H1 (cell line): ENCODE results near the gene MYL5. TPM values are rescaled to one million over a fixed set of nuclear protein-coding genes. Genes with fewer than 3 reads are reported as not detected.

Experiments
- CTCF ChIA-PET: fragments of 300-600 bp; sonication (Branson Sonifier 250); formaldehyde crosslinking; loops from one replicate; lab custom pipeline; 2021; ENCODE audit not compliant: partially characterized antibody; lab: Charles Lee
- POLR2A ChIA-PET: fragments of 300-600 bp; sonication (Branson Sonifier 250); formaldehyde crosslinking; loops from one replicate; lab custom pipeline; 2021; ENCODE audit warnings: inconsistent platforms; ENCODE audit not compliant: partially characterized antibody; lab: Charles Lee
- DNase-seq, 2 experiments: peaks; one replicate each; pipeline versions ENCODE4 v3.0.0 to v3.0.0-alpha.2; 2010 to 2022; ENCODE audit warnings: low spot score in 2 of 2, low read depth in 1 of 2, mixed read lengths in 1 of 2
- FAIRE-seq: peaks from 2 replicates; lab custom pipeline; 2011; peaks lifted over from hg19 to GRCh38; lab: Jason Lieb, UNC
- H2AFZ ChIP-seq: 2 replicates; pipeline ENCODE4 v1.8.1; 2012; ENCODE audit warnings: low read length, inconsistent platforms
- H2AK5ac ChIP-seq: 2 replicates; pipeline ENCODE4 v1.6.1; 2013; ENCODE audit warnings: low read depth, low read length
- H2BK120ac ChIP-seq: replicated peaks from 2 replicates; pipeline ENCODE3; 2013; ENCODE audit warnings: low read depth, low read length, inconsistent platforms
- H2BK12ac ChIP-seq: 2 replicates; pipeline ENCODE4 v1.6.1; 2013; ENCODE audit warnings: low read depth, low read length
- H2BK15ac ChIP-seq: 2 replicates; pipeline ENCODE4 v1.6.1; 2013; ENCODE audit warnings: low read length
- H2BK20ac ChIP-seq: 2 replicates; pipeline ENCODE4 v1.6.1; 2013; ENCODE audit warnings: low read length
- H2BK5ac ChIP-seq: 2 replicates; pipeline ENCODE4 v1.6.1; 2013; ENCODE audit warnings: low read depth, low read length
- H3K14ac ChIP-seq: 2 replicates; pipeline ENCODE4 v1.6.1; 2013; ENCODE audit warnings: inconsistent platforms; ENCODE audit not compliant: insufficient read length
- H3K18ac ChIP-seq: 2 replicates; pipeline ENCODE4 v1.6.1; 2013; ENCODE audit warnings: low read length; ENCODE audit errors: extremely low read depth
- H3K23ac ChIP-seq: 2 replicates; pipeline ENCODE4 v1.6.1; 2013; ENCODE audit warnings: inconsistent platforms; ENCODE audit not compliant: insufficient read length
- H3K23me2 ChIP-seq: 2 replicates; pipeline ENCODE4 v1.6.1; 2013; ENCODE audit warnings: low read depth, low read length
- H3K27ac ChIP-seq: 2 replicates; pipeline ENCODE4 v1.6.1; 2011; ENCODE audit warnings: low read depth, low read length, inconsistent platforms
- H3K27me3 ChIP-seq, 4 experiments: replicated peaks in 1 of 4; 1 replicate in 1 of 4; 2 replicates in 3 of 4; pipeline versions ENCODE4 v1.6.1 to v1.8.1; 2011 to 2013; ENCODE audit warnings: low read length in 3 of 4, mild to moderate bottlenecking in 3 of 4, inconsistent platforms in 2 of 4, mixed read lengths in 2 of 4, moderate library complexity in 1 of 4; ENCODE audit not compliant: control insufficient read depth in 3 of 4, insufficient read depth in 3 of 4; ENCODE audit errors: extremely low read depth in 1 of 4
- H3K36me3 ChIP-seq, 4 experiments: 2 replicates each; pipeline versions ENCODE4 v1.6.1 to v1.8.1; 2011 to 2013; ENCODE audit warnings: mild to moderate bottlenecking in 4 of 4, low read length in 3 of 4, moderate library complexity in 2 of 4, control low read depth in 1 of 4, inconsistent platforms in 1 of 4; ENCODE audit not compliant: insufficient read depth in 4 of 4, control insufficient read depth in 2 of 4
- H3K4ac ChIP-seq: replicated peaks from 2 replicates; pipeline ENCODE3; 2013; ENCODE audit warnings: low read length, low read depth, mixed read lengths, inconsistent platforms; ENCODE audit not compliant: insufficient read length
- H3K4me1 ChIP-seq, 4 experiments: replicated peaks in 1 of 4; 1 replicate in 1 of 4; 2 replicates in 3 of 4; pipeline versions ENCODE4 v1.6.1 to v1.8.1; 2011 to 2013; ENCODE audit warnings: low read length in 3 of 4, inconsistent platforms in 2 of 4, mixed read lengths in 1 of 4; ENCODE audit not compliant: insufficient read depth in 4 of 4, control insufficient read depth in 3 of 4
- H3K4me2 ChIP-seq, 2 experiments: 2 replicates each; pipeline versions ENCODE4 v1.6.1 to v1.8.1; 2011 to 2013; ENCODE audit warnings: low read depth in 2 of 2, low read length in 2 of 2, control low read depth in 1 of 2, inconsistent platforms in 1 of 2, mild to moderate bottlenecking in 1 of 2; ENCODE audit not compliant: insufficient read depth in 1 of 2
- H3K4me3 ChIP-seq, 4 experiments: fragments of 200-600, 300-600 bp in 1 of 4; sonication (generic), shearing (Covaris generic), sonication (Bioruptor Twin) in 1 of 4; 2 replicates each; pipeline versions ENCODE4 v1.5.1 to v1.8.1; 2011 to 2016; ENCODE audit warnings: low read length in 4 of 4, low read depth in 3 of 4, control low read depth in 2 of 4, inconsistent platforms in 2 of 4, mild to moderate bottlenecking in 2 of 4, mixed read lengths in 1 of 4, moderate library complexity in 1 of 4; ENCODE audit not compliant: insufficient read depth in 2 of 4; ENCODE audit errors: extremely low read depth in 1 of 4
- H3K56ac ChIP-seq: replicated peaks from 2 replicates; pipeline ENCODE3; 2013; ENCODE audit warnings: low read depth, mild to moderate bottlenecking, mixed read lengths, low read length, inconsistent platforms; ENCODE audit not compliant: insufficient read length
- H3K79me1 ChIP-seq: 2 replicates; pipeline ENCODE4 v1.6.1; 2013; ENCODE audit warnings: low read depth, low read length, control low read depth
- H3K79me2 ChIP-seq, 2 experiments: 2 replicates each; pipeline versions ENCODE4 v1.6.1 to v1.8.1; 2012 to 2013; ENCODE audit warnings: low read length in 2 of 2, mild to moderate bottlenecking in 2 of 2, inconsistent platforms in 1 of 2; ENCODE audit not compliant: insufficient read depth in 2 of 2, control insufficient read depth in 1 of 2
- H3K9ac ChIP-seq, 4 experiments: replicated peaks in 1 of 4; 1 replicate in 1 of 4; 2 replicates in 3 of 4; pipeline versions ENCODE4 v1.6.1 to v1.8.1; 2011 to 2013; ENCODE audit warnings: low read depth in 3 of 4, low read length in 3 of 4, control low read depth in 2 of 4, mild to moderate bottlenecking in 2 of 4, moderate library complexity in 2 of 4, inconsistent platforms in 1 of 4; ENCODE audit errors: extremely low read depth in 1 of 4
- H3K9me3 ChIP-seq, 2 experiments: 2 replicates each; pipeline versions ENCODE4 v1.6.1 to v1.8.1; 2012 to 2013; ENCODE audit warnings: mild to moderate bottlenecking in 2 of 2, moderate library complexity in 2 of 2, control low read depth in 1 of 2, inconsistent platforms in 1 of 2, low read depth in 1 of 2, low read length in 1 of 2, mixed read lengths in 1 of 2; ENCODE audit not compliant: insufficient read depth in 2 of 2
- H4K20me1 ChIP-seq, 2 experiments: replicated peaks in 1 of 2; 2 replicates each; pipeline versions ENCODE3 to v1.8.1; 2011 to 2013; ENCODE audit warnings: inconsistent platforms in 2 of 2, low read length in 2 of 2, mild to moderate bottlenecking in 1 of 2; ENCODE audit not compliant: insufficient read depth in 2 of 2, control insufficient read depth in 1 of 2
- H4K5ac ChIP-seq: 2 replicates; pipeline ENCODE4 v1.6.1; 2013; ENCODE audit warnings: low read length, low read depth, mixed read lengths, inconsistent platforms; ENCODE audit not compliant: insufficient read length
- H4K8ac ChIP-seq: 2 replicates; pipeline ENCODE4 v1.8.0; 2013; ENCODE audit warnings: mild to moderate bottlenecking, moderate library complexity, low read length, inconsistent platforms; ENCODE audit not compliant: insufficient read depth; ENCODE audit errors: extremely low read depth
- H4K91ac ChIP-seq: replicated peaks from 2 replicates; pipeline ENCODE3; 2013; ENCODE audit warnings: low read length, mixed read lengths, inconsistent platforms; ENCODE audit not compliant: insufficient read length
- TCF12 ChIP-seq: IDR thresholded peaks from 2 replicates; pipeline ENCODE4 v1.6.1; 2011; ENCODE audit warnings: low read depth, mild to moderate bottlenecking, low read length
- WGBS, 2 experiments: shearing (Covaris generic) in 1 of 2; methylation state at CpG; one replicate each; pipeline versions ENCODE4 v1.1.6 to v1.1.7; 2013 to 2015; ENCODE audit warnings: low lambda C conversion rate in 2 of 2, mixed read lengths in 2 of 2, inconsistent platforms in 1 of 2, low coverage in 1 of 2, missing lambda C conversion rate in 1 of 2; ENCODE audit not compliant: insufficient replicate concordance in 2 of 2, insufficient coverage in 1 of 2, insufficient read length in 1 of 2; ENCODE audit errors: extremely low coverage in 1 of 2, missing lambda C conversion rate in 1 of 2; 5-methylcytosine and 5-hydroxymethylcytosine counted together
- polyA plus RNA-seq, 7 experiments: library from polyadenylated mRNA; depleted of rRNA in 3 of 7; stranded (reverse) in 5 of 7; unstranded in 2 of 7; fragments of >200 nt in 5 of 7; fragments of 200-250 nt in 2 of 7; gene quantifications; 1 replicate in 5 of 7; 2 replicates in 1 of 7; 4 replicates in 1 of 7; pipeline versions ENCODE4 v1.2.1 to v1.2.3, GENCODE V29; 2011 to 2013; ENCODE audit warnings: missing spikeins in 2 of 7, mixed read lengths in 2 of 7
- total RNA-seq: library from RNA; stranded (reverse); fragmentation: NEBNext Ultra II Directional; extraction: Animal tissue kit (Norgen Biotek cat#: 25700); gene quantifications from 2 replicates; pipeline ENCODE4 v1.2.1, GENCODE V29; 2021
- TF ChIP-seq, protein P1 (sequence below): IDR thresholded peaks from 2 replicates; pipeline ENCODE4 v1.6.1; 2011; ENCODE audit warnings: low read length, improper control_type of control experiment

The MYL5 gene
- total and polyA plus RNA-seq, 2 of the 8 experiments (the other 6 are each of a cell fraction or from before 2014, with no cell fraction given): 5.7 to 6.8 TPM

DNA sequence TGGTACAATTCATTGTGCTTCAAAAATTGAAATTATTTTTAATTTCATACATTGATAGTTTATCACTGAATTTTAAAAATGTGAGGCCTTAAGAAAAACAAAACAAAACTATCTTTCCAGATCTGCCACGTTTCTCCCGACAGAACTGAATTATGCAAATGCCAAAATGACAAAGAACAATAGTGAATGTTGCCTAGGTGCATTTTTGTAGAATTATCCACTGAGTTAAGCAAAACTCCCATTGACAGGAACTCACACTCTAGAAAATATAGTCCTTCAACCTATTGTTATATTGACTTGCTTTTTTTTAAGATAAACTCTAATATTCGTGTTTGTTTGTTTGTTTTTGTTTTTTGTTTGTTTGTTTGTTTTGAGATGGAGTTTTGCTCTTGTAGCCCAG is 37.8 kb downstream of the MYL5 start:
- H4K5ac ChIP-seq: no peak overlapping the region
- no peak overlapping the region for H2BK5ac ChIP-seq
- no peak overlapping the region for H3K23ac ChIP-seq
- peaks cover 2% of the 10 kb centered on the region; the same call in 1 of the 2 replicates for H3K23me2 ChIP-seq
- H3K9ac ChIP-seq: no peak overlapping the region
- no peak overlapping the region for H3K4ac ChIP-seq
- H2BK15ac ChIP-seq: no peak overlapping the region
- H3K36me3 ChIP-seq: peaks cover 0 to 6% (median 0%) of the 10 kb centered on the region in 4 experiments; a peak in 2 of 8 replicates
- POLR2A ChIA-PET: interaction anchor here (1.5 kb wide), 1 partner anchor 25 kb away, joined by 4 read pairs; no protein-coding TSS in a partner anchor
- H4K8ac ChIP-seq: no peak overlapping the region
- FAIRE-seq: no peak
- H3K4me2 ChIP-seq: no peak overlapping the region
- H4K91ac ChIP-seq: no peak overlapping the region
- no peaks in the 10 kb centered on the region for H3K9me3 ChIP-seq
- no peak overlapping the region for H3K56ac ChIP-seq
- H2BK12ac ChIP-seq: no peak overlapping the region
- no peak overlapping the region for H2AK5ac ChIP-seq
- peaks cover 16 to 81% of the 10 kb centered on the region in 2 experiments for H3K79me2 ChIP-seq
- no peak overlapping the region for H3K27ac ChIP-seq
- peaks cover 28% of the 10 kb centered on the region for H3K79me1 ChIP-seq
- peaks cover 17 to 40% of the 10 kb centered on the region in 2 experiments for H4K20me1 ChIP-seq
- H2AFZ ChIP-seq: no peak overlapping the region
- no peak overlapping the region for H3K14ac ChIP-seq
- no peak overlapping the region for H3K18ac ChIP-seq
- H3K4me1 ChIP-seq: peaks cover 0 to 2% (median 0%) of the 10 kb centered on the region in 4 experiments; a peak in 1 of 7 replicates
- H3K27me3 ChIP-seq: no peaks in the 10 kb centered on the region
- DNase-seq: no peak
- H2BK20ac ChIP-seq: no peak overlapping the region
- no peak overlapping the region for H2BK120ac ChIP-seq
- no peak overlapping the region for H3K4me3 ChIP-seq
- 97% methylated on average over 3 of the region's 3 CpGs; no CpG with 5 or more reads in 1 of the 2 experiments for WGBS, 2 experiments
- CTCF ChIA-PET: no interaction called here
- TF ChIP-seq, protein P1, sequence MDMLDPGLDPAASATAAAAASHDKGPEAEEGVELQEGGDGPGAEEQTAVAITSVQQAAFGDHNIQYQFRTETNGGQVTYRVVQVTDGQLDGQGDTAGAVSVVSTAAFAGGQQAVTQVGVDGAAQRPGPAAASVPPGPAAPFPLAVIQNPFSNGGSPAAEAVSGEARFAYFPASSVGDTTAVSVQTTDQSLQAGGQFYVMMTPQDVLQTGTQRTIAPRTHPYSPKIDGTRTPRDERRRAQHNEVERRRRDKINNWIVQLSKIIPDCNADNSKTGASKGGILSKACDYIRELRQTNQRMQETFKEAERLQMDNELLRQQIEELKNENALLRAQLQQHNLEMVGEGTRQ: no peak
- TF ChIP-seq TCF12: no peak
